GM19238 (cell line): ENCODE data around the gene EYS.
"Not testable (repeated sequence)": the region's sequence is repeated elsewhere in the genome, so short reads cannot be mapped to it uniquely, and the experiment has no call there.

Source experiments
- DNase-seq: peaks from one replicate; pipeline ENCODE4 v3.0.0; 2011; ENCODE audit warnings: low spot score; ENCODE audit not compliant: insufficient read length

Gene EYS

GRCh38 chr6:64483956-64484499 is 1223.0 kb downstream of the EYS start:
- DNase-seq = no peak

GRCh38 chr6:64482631-64483030 is 1224.4 kb downstream of the EYS start:
- no peak for DNase-seq

- DNase-seq = no peak
Measured at GRCh38 chr6:64479134-64479533, 1227.9 kb downstream of the EYS start.

- DNase-seq = no peak
Measured at GRCh38 chr6:64477391-64477790, 1229.6 kb downstream of the EYS start.

- DNase-seq = no peak
Measured at GRCh38 chr6:64476935-64477334, 1230.1 kb downstream of the EYS start.

GRCh38 chr6:64469405-64469804 is 1237.6 kb downstream of the EYS start:
- DNase-seq = not testable (repeated sequence)

GRCh38 chr6:64467656-64468055 is 1239.4 kb downstream of the EYS start:
- DNase-seq = no peak

DNA sequence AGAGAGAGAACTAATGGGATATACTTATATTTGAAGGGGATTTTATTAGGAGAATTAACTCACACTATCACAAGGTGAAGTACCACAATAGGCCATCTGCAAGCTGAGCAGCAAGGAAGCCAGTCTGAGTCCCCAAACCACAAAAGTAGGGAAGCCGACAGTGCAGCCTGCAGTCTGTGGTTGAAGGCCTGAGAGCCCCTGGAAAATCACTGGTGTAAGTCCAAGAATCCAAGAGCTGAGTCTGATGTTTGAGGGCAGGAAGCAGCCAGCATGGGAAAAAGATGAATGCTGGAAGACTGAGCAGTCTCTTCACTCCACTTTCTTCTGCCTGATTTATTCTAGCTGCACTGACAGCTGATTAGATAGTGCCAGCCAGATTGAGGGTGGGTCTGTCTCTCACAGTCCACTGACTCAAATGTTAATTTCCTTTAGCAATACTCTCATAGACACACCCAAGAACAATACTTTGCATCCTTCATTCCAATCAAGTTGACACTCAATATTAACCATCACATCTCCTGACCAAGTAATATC is 1247.5 kb downstream of the EYS start:
- DNase-seq = no peak

DNA sequence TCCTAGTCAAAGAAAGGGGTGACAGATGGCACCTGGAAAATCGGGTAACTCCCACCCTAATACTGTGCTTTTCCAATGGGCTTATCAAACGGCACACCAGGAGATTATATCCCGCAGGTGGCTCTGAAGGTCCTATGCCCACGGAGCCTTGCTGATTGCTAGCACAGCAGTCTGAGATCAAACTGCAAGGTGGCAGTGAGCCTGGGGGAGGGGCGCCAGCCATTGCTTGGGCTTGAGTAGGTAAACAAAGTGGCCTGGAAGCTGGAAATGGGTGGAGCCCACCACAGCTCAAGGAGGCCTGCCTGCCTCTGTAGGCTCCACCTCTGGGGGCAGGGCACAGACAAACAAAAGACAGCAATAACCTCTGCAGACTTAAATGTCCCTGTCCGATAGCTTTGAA is 1258.9 kb downstream of the EYS start:
- not testable (repeated sequence) for DNase-seq

DNA sequence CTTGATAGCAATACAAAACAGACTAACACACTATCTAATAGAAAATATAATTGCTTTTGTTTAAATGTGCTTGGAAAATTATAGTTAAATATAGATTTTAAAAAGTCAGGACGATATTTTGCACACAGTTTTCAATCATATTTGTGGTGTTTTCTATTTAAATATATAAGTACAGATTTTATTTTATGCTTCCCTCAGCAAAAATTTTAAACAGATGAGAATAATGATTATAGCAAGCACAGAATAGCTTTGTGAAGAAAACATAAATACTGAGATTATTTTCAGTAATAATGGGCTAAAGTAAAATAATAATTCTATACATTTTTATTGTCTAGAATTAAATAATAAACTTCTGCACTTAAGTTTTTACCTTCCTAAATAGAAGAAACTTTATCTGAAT is 1262.0 kb downstream of the EYS start:
- no peak for DNase-seq

DNA sequence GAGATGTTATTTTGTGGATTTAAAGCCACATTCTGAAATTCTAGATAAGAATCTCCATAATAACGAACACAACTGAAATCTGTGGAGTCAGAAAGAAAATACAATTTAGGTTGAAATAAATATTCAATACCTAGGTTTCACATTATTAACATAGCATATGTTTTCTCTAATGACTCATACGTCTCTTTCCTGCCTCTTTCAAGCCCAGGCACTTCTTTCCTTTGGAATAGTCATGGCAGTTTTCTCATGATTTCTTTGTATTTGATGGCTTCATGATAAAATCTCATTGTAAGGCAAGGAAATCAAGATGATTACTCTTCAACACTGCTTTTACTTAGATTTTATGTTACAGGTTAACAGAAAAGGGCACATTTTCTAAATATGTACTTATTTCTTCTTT is 1267.8 kb downstream of the EYS start:
- no peak for DNase-seq

GRCh38 chr6:64437996-64438395 is 1269.0 kb downstream of the EYS start:
- DNase-seq = no peak

- no peak for DNase-seq
Measured at GRCh38 chr6:64429926-64430325, 1277.1 kb downstream of the EYS start.

DNA sequence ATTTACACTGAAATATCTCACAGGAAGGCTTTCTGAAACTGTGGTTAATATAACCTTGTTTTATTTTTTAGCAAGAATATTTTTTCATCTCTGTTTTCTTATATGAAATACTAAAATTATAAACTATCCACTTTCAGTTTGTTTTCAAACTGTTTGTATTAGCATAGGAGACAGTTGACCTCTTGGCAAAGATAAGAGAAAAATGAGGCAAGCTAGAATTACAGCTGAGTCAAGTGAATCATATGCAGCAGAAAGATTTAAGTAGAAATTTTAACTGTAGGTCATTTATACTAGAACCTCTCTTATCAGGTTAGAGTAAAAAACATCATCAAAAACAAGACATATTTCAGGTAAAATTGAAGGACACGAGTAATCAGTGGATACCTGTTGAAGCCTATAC is 1278.8 kb downstream of the EYS start:
- DNase-seq = no peak

- no peak for DNase-seq
Measured at GRCh38 chr6:64415926-64416325, 1291.1 kb downstream of the EYS start.

DNA sequence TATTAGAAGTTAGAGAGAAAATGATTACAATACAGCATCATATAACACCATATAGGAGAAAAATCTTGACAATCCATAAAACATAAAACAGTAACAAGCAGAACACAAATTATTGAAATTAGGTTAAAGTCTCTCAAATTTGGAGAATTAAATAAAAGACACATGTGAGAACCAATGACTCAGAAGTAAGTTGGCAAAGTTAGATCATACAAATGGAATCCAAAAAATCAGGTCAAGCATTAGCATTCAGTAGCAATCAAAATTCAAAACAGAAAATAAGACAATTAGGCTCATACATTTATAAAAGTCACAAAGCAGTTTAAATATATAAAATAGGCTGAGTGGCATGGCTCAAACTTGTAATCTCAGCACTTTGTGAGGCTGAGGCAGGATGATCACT is 1295.8 kb downstream of the EYS start:
- no peak for DNase-seq

- DNase-seq = no peak
Measured at GRCh38 chr6:64409948-64410347, 1297.1 kb downstream of the EYS start.

GRCh38 chr6:64404396-64404795 is 1302.6 kb downstream of the EYS start:
- DNase-seq = no peak

GRCh38 chr6:64383277-64383676 is 1323.7 kb downstream of the EYS start:
- no peak for DNase-seq

GRCh38 chr6:64376394-64376793 is 1330.6 kb downstream of the EYS start:
- DNase-seq = no peak

GRCh38 chr6:64357430-64357829 is 1349.6 kb downstream of the EYS start:
- DNase-seq = no peak

DNA sequence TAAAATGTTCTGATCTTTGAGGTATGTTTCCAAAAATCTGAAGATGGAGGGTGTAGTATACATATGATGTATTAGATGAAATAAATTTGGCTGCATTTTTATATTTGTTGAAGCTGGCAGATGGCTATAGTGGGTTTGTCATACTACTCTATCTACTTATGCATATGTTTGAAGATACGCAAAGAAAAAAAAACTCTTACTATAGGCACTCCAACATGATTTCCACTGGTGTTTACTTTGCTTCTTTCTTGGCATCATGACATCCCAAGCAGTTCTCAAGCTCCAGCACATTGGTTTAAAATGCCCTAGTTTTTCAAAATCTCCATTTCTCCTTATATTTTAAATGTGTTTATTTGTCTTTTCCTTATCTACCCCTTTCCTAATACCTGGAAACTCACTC is 1359.6 kb downstream of the EYS start:
- DNase-seq = no peak

GRCh38 chr6:64335195-64335594 is 1371.8 kb downstream of the EYS start:
- no peak for DNase-seq

GRCh38 chr6:64334636-64335035 is 1372.4 kb downstream of the EYS start:
- DNase-seq = no peak
